GM20000 (cell line): ENCODE results near the gene ASCC3.

Experiments
- DNase-seq: peaks from one replicate; pipeline ENCODE4 v3.0.0; 2012; ENCODE audit warnings: low spot score
- CTCF ChIP-seq: IDR thresholded peaks from 2 replicates; pipeline ENCODE4 v1.5.1; 2012; ENCODE audit warnings: mild to moderate bottlenecking, control low read depth; ENCODE audit errors: extremely low read depth, missing control alignments

The ASCC3 gene

DNA sequence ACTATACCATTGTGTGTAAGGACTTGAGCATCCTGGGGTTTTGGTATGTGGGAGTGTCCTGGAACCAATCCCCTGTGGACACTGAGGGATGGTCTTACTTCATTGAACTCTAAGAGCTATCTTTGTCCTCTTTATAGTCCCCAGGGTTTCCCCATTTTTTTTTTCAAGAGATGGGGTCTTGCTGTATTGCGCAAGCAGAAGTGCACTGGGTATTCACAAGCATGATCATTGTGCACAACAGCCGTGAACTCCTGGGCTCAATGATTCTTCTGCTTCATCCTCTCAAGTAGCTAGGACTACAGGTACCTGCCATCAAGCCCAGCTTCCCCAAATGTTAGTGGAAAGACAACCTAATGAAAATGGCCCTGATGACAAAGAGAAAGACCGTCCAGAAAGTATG lies 2.2 kb upstream of the ASCC3 start:
- no peak for DNase-seq
- TF ChIP-seq CTCF, result no peak

DNA sequence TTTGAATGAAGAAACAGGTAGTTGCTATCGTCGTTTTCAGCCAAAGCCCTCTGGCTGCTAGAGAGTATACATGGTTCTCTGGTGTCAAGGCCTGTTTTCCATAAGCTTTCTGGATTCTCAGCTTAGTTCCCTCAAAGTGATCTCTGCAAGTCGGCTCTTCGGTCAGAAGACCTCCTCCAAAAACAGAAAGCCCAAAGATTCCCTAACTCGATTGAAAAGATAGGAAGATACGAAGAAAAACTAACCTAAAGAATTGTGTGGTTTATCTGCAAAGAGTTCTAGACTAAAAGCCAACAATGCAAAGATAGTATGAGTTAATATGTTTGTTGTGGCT lies 545 bp upstream of the ASCC3 start:
- peak; percentile 14 for DNase-seq
- TF ChIP-seq CTCF, result no peak

GRCh38 chr6:100880149-100880852 lies 828 bp downstream of the ASCC3 start:
- no peak for TF ChIP-seq CTCF
- no peak for DNase-seq

- no peak for DNase-seq
- TF ChIP-seq CTCF, result no peak
Measured at GRCh38 chr6:100879317-100879716, 1.8 kb downstream of the ASCC3 start.

DNA sequence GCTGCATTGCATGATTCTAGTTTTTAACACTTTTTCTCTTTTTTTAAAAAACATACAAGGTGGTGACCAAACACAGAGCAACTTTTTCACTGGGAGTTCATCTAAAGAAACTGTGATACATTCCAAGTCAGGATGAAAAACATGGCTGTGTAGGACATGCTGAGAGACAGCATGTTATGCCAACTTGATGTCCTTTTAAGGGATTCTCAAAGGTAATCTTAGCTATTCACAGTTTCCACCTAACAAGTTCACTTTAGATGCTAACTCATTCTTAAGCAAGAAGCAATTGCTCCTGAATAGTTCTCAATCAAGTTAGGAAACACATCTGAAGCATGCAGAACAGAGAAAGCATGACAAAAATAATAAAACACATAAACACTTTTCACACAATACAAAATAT lies 3.3 kb downstream of the ASCC3 start:
- DNase-seq, result no peak
- no peak for TF ChIP-seq CTCF

DNA sequence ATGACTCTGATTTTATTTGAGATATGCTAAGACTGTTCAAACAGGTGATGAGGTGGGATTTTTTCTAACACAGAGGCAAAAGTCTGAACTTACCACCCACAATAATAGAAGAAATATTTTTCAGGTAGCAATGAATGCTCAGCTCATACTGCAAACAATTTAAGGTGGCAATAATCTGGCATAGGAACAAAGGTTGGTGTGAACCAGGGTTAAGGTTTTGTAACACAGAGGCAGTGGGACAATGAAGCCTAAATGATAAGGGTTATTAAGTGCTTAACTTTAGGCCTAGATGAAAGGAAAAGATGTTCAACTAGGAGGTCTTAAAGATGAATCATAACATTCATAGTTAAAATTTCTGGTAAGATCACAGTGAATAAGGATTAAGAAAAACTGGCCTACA lies 4.9 kb downstream of the ASCC3 start:
- TF ChIP-seq CTCF, result no peak
- DNase-seq, result no peak

GRCh38 chr6:100865525-100865924 lies 15.6 kb downstream of the ASCC3 start:
- TF ChIP-seq CTCF, result no peak

DNA sequence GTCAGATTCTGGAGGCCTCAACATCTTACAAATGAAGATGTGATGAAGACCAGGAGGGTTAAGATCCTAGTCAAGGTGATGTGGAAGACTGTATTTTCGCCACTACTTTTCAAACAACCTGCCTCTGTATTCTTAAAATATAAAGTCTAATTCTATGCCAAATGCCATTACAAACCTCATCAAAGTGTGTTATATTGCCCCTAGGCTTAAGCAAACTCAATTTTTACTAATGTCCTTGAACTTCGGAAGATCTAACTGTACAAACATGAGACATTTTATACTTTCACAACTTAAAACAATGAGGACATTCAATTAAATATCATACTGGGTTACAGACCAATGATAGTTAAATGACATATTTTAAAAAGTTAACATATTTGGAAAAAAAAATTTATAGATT lies 19.1 kb downstream of the ASCC3 start:
- DNase-seq, result no peak
- no peak for TF ChIP-seq CTCF

More at GRCh38 chr6:100865525-100865924, 15.6 kb downstream of the ASCC3 start:
- DNase-seq, result no peak
